HCT116 (cell line): ENCODE measurements around the gene OSGEPL1. TPM values are rescaled to one million over a fixed set of nuclear protein-coding genes. Genes with fewer than 3 reads are reported as not detected.

Experiments
- ATAC-seq: fragments of 200-7000 bp; cut with Tn5 transposase; 2 replicates; pipeline ENCODE4 v1.9.1; 2020; ENCODE audit warnings: mild to moderate bottlenecking, moderate library complexity
- BruUV-seq: library from RNA; stranded (reverse); fragments of 400-500 nt; replicated peaks from 2 replicates; lab custom pipeline; 2021; lab: Mats Ljungman, UMichigan
- CTCF ChIA-PET: fragments of 300-600 bp; sonication (Branson Sonifier 250); formaldehyde crosslinking; loops from one replicate; lab custom pipeline; 2021; ENCODE audit warnings: antibody characterized with exemption; lab: Charles Lee
- POLR2A ChIA-PET: fragments of 300-600, 350-600 bp; sonication (Branson Sonifier 250); formaldehyde crosslinking; loops from one replicate; lab custom pipeline; 2021; ENCODE audit warnings: antibody characterized with exemption; lab: Charles Lee
- RAD21 ChIA-PET, 2 experiments: fragments of 300-600 bp; sonication (Branson Sonifier 250); formaldehyde crosslinking; loops; one replicate each; lab custom pipeline; 2023; ENCODE audit warnings: low total read pairs in 2 of 2; ENCODE audit not compliant: uncharacterized antibody in 2 of 2, unreplicated experiment in 2 of 2, low non-redundant PET in 1 of 2; lab: Charles Lee
- DNase-seq: peaks from one replicate; pipeline ENCODE4 v3.0.0-alpha.2; 2010; ENCODE audit warnings: low read depth, low spot score
- H2AFZ ChIP-seq: fragments of 200-600 bp; shearing (Covaris generic), sonication (generic); 2 replicates; pipeline ENCODE4 v1.6.1; 2017; ENCODE audit warnings: low read depth, mixed run types, mixed read lengths, antibody characterized with exemption, low read length; ENCODE audit not compliant: poor library complexity, severe bottlenecking
- H3K27ac ChIP-seq: 2 replicates; pipeline ENCODE4 v1.5.1; 2012; ENCODE audit warnings: low read depth, low read length
- H3K27me3 ChIP-seq: fragments of 200-600 bp; sonication (generic); 2 replicates; pipeline ENCODE4 v1.6.1; 2016; ENCODE audit warnings: mixed run types, low read length, mixed read lengths; ENCODE audit not compliant: insufficient read depth
- H3K36me3 ChIP-seq, 2 experiments: fragments of 200-500 bp in 1 of 2; fragments of 200-600 bp in 1 of 2; sonication (Bioruptor generic) in 1 of 2; sonication (generic) in 1 of 2; 2 replicates each; pipeline versions ENCODE4 v1.5.1 to v1.6.1; 2014 to 2016; ENCODE audit warnings: low read length in 2 of 2, inconsistent platforms in 1 of 2, mixed read lengths in 1 of 2, mixed run types in 1 of 2; ENCODE audit not compliant: insufficient read depth in 2 of 2, control insufficient read depth in 1 of 2
- H3K4me1 ChIP-seq, 2 experiments: fragments of 200-600 bp in 1 of 2; sonication (generic) in 1 of 2; 2 replicates each; pipeline versions ENCODE4 v1.5.1 to v1.6.1; 2012 to 2017; ENCODE audit warnings: low read length in 2 of 2, inconsistent platforms in 1 of 2, mild to moderate bottlenecking in 1 of 2, mixed read lengths in 1 of 2, mixed run types in 1 of 2, moderate library complexity in 1 of 2; ENCODE audit not compliant: insufficient read depth in 2 of 2, control insufficient read depth in 1 of 2
- H3K4me2 ChIP-seq: fragments of 200-600 bp; sonication (generic); 2 replicates; pipeline ENCODE4 v1.6.1; 2017; ENCODE audit warnings: mixed run types, low read length, mixed read lengths
- H3K4me3 ChIP-seq, 2 experiments: fragments of 200-600 bp in 1 of 2; sonication (generic) in 1 of 2; replicated peaks in 1 of 2; 2 replicates each; pipeline ENCODE4 v1.5.1; 2011 to 2016; ENCODE audit warnings: low read length in 2 of 2, control low read depth in 1 of 2, low read depth in 1 of 2, mild to moderate bottlenecking in 1 of 2, mixed read lengths in 1 of 2, mixed run types in 1 of 2
- H3K79me2 ChIP-seq: fragments of 200-600 bp; sonication (generic); 2 replicates; pipeline ENCODE4 v1.6.1; 2017; ENCODE audit warnings: mild to moderate bottlenecking, mixed run types, low read length, moderate library complexity, mixed read lengths; ENCODE audit not compliant: insufficient read depth
- H3K9ac ChIP-seq: fragments of 200-600 bp; sonication (generic); 2 replicates; pipeline ENCODE4 v1.6.1; 2016; ENCODE audit warnings: low read length, mixed read lengths
- H3K9me2 ChIP-seq: fragments of 200-600 bp; sonication (generic), shearing (Covaris generic); 2 replicates; pipeline ENCODE4 v1.6.1; 2017; ENCODE audit warnings: mixed run types, mild to moderate bottlenecking, moderate library complexity; ENCODE audit not compliant: insufficient read depth
- H3K9me3 ChIP-seq, 2 experiments: fragments of 200-500 bp in 1 of 2; fragments of 200-600 bp in 1 of 2; sonication (Bioruptor generic) in 1 of 2; sonication (generic) in 1 of 2; 2 replicates each; pipeline ENCODE4 v1.6.1; 2014 to 2017; ENCODE audit warnings: low read length in 2 of 2, mixed read lengths in 2 of 2, inconsistent platforms in 1 of 2, low read depth in 1 of 2, mild to moderate bottlenecking in 1 of 2, mixed run types in 1 of 2, moderate library complexity in 1 of 2; ENCODE audit not compliant: control insufficient read depth in 1 of 2, insufficient read depth in 1 of 2
- H4K20me1 ChIP-seq: fragments of 200-600 bp; sonication (generic), shearing (Covaris generic); 2 replicates; pipeline ENCODE4 v1.6.1; 2017; ENCODE audit warnings: mixed run types, mild to moderate bottlenecking, moderate library complexity; ENCODE audit not compliant: insufficient read depth
- CBX3 ChIP-seq: IDR thresholded peaks from 2 replicates; pipeline ENCODE4 v1.6.1; 2012; ENCODE audit warnings: low read depth
- CEBPB ChIP-seq: IDR thresholded peaks from 2 replicates; pipeline ENCODE4 v1.6.1; 2012; ENCODE audit warnings: low read depth
- ELF1 ChIP-seq: IDR thresholded peaks from 2 replicates; pipeline ENCODE4 v1.6.1; 2012; ENCODE audit warnings: low read depth, borderline replicate concordance
- FOSL1 ChIP-seq: IDR thresholded peaks from 2 replicates; pipeline ENCODE4 v1.6.1; 2012; ENCODE audit warnings: low read depth
- JUND ChIP-seq: IDR thresholded peaks from 2 replicates; pipeline ENCODE4 v1.6.1; 2012
- MAX ChIP-seq: IDR thresholded peaks from 2 replicates; pipeline ENCODE4 v1.6.1; 2012
- POLR2A ChIP-seq: IDR thresholded peaks from 2 replicates; pipeline ENCODE4 v1.7.0; 2011; ENCODE audit warnings: borderline replicate concordance; ENCODE audit not compliant: insufficient read depth, insufficient read length; ENCODE audit errors: extremely low read depth
- POLR2AphosphoS5 ChIP-seq: IDR thresholded peaks from 2 replicates; pipeline ENCODE4 v1.6.1; 2011; ENCODE audit warnings: mild to moderate bottlenecking, low read depth, low read length, moderate library complexity
- TCF7L2 ChIP-seq: IDR thresholded peaks from 2 replicates; pipeline ENCODE4 v1.7.0; 2011; ENCODE audit warnings: borderline replicate concordance, inconsistent platforms; ENCODE audit not compliant: insufficient read depth, insufficient read length; ENCODE audit errors: extremely low read depth
- YY1 ChIP-seq: IDR thresholded peaks from 2 replicates; pipeline ENCODE4 v1.6.1; 2011; ENCODE audit warnings: low read length, low read depth, moderate library complexity, mild to moderate bottlenecking; ENCODE audit not compliant: insufficient replicate concordance; ENCODE audit errors: extremely low read depth
- ZBTB33 ChIP-seq: IDR thresholded peaks from 2 replicates; pipeline ENCODE4 v1.6.1; 2011; ENCODE audit warnings: mild to moderate bottlenecking, low read length, moderate library complexity; ENCODE audit not compliant: insufficient replicate concordance; ENCODE audit errors: extremely low read depth
- ZNF274 ChIP-seq: fragments of 200-500 bp; sonication (Bioruptor generic); IDR thresholded peaks from 2 replicates; pipeline ENCODE4 v1.6.1; 2014; ENCODE audit warnings: mild to moderate bottlenecking, low read depth, low read length, inconsistent platforms
- intact Hi-C: fragments of 100-400 bp; cut with micrococcal nuclease; formaldehyde crosslinking; loops from 2 replicates; pipeline ENCODE4 v1.10.0; 2022
- total RNA-seq: library from RNA; stranded (reverse); gene quantifications from one replicate; pipeline ENCODE4 v1.2.1, GENCODE V29; 2021; ENCODE audit not compliant: unreplicated experiment
- TF ChIP-seq, protein P1 (sequence below): IDR thresholded peaks from 2 replicates; pipeline ENCODE4 v1.6.1; 2012

OSGEPL1 gene
- total RNA-seq, 1 experiment from 2014 or later: 11.2 TPM

GRCh38 chr2:189762551-189763298 is at the start of gene OSGEPL1 (continued):
- TF ChIP-seq ZBTB33: no peak
- peak; percentile 61 for TF ChIP-seq YY1
- TF ChIP-seq JUND: 0 out of 2 replicates have a peak, but pooled peaks have one; percentile 13
- peak; percentile 91 for TF ChIP-seq MAX
- peak; percentile 76 for TF ChIP-seq POLR2AphosphoS5
- no peak for TF ChIP-seq FOSL1
- TF ChIP-seq, protein P1, sequence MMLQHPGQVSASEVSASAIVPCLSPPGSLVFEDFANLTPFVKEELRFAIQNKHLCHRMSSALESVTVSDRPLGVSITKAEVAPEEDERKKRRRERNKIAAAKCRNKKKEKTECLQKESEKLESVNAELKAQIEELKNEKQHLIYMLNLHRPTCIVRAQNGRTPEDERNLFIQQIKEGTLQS: no peak
- peak; percentile 56 for TF ChIP-seq TCF7L2
- TF ChIP-seq CEBPB: no peak; the same call in 1 of the 2 replicates
- TF ChIP-seq, all 23 proteins: peak for 13

- intact Hi-C loops: no loop called here
- Histone ChIP-seq H3K27ac (no peak overlapping the region), H3K36me3 (peaks cover 16 to 17% of the 10 kb centered on the region in 2 experiments; a peak in 3 of 4 replicates), H3K27me3 (no peaks in the 10 kb centered on the region), H2AFZ (no peak overlapping the region), H4K20me1 (peaks cover 6% of the 10 kb centered on the region; the same call in 1 of the 2 replicates), H3K79me2 (peaks cover 45% of the 10 kb centered on the region), H3K9me2 (no peaks in the 10 kb centered on the region), H3K4me3 (no peak overlapping the region), H3K9me3 (no peaks in the 10 kb centered on the region), H3K4me2 (no peak overlapping the region), H3K4me1 (no peaks in the 10 kb centered on the region), H3K9ac (no peak overlapping the region)
- ATAC-seq: no peak
- ChIA-PET POLR2A (no interaction called here), RAD21 (no interaction called here), CTCF (no interaction called here)
- no peak for DNase-seq
- no TSS peak for BruUV-seq
- TF ChIP-seq CBX3 (no peak), POLR2AphosphoS5 (no peak), ZBTB33 (no peak), ELF1 (no peak), ZNF274 (no peak), YY1 (no peak), POLR2A (no peak)
Observed at GRCh38 chr2:189803431-189803830, 40.8 kb upstream of the OSGEPL1 start.
